Esophagus squamous epithelium (tissue), 5 donors: ENCODE results near the gene AGBL1. TPM values are rescaled to one million over a fixed set of nuclear protein-coding genes. Genes with fewer than 3 reads are reported as not detected.

Experiments used
- DNase-seq: peaks from one replicate; lab custom pipeline; 2025; lab: John Stamatoyannopoulos, UW
- H3K27ac ChIP-seq, 4 donors: fragments of 200-600 bp; sonication (generic); one replicate each; pipeline ENCODE4 v1.5.1; 2016 to 2019; ENCODE audit warnings: mild to moderate bottlenecking in 1 of 4
- H3K27me3 ChIP-seq, 4 donors: fragments of 200-600 bp; sonication (generic); 1 replicate in 3 of 4; 2 replicates in 1 of 4; pipeline versions ENCODE4 v1.5.1 to v1.6.0; 2017 to 2021; ENCODE audit warnings: antibody characterized with exemption in 1 of 4
- H3K36me3 ChIP-seq, 3 donors: fragments of 200-600 bp; sonication (generic); one replicate each; pipeline ENCODE4 v1.5.1; 2016 to 2019
- H3K4me1 ChIP-seq, 3 donors: fragments of 200-600 bp; sonication (generic); one replicate each; pipeline ENCODE4 v1.5.1; 2017 to 2019
- H3K4me3 ChIP-seq, 4 donors: fragments of 200-600 bp; sonication (generic); 1 replicate in 3 of 4; 2 replicates in 1 of 4; pipeline ENCODE4 v1.5.1; 2016 to 2019; ENCODE audit warnings: mild to moderate bottlenecking in 2 of 4, moderate library complexity in 1 of 4
- H3K9me3 ChIP-seq, 3 donors: fragments of 200-600 bp; sonication (generic); one replicate each; pipeline ENCODE4 v1.5.1; 2016 to 2019
- POLR2A ChIP-seq, 4 donors: fragments of 450-650 bp; IDR thresholded peaks; one replicate each; pipeline ENCODE4 v1.6.1; 2017; ENCODE audit warnings: antibody characterized with exemption in 4 of 4, mild to moderate bottlenecking in 4 of 4, moderate library complexity in 3 of 4
- WGBS, 2 donors: methylation state at CpG; one replicate each; pipeline ENCODE4 v1.1.5; 2018; 5-methylcytosine and 5-hydroxymethylcytosine counted together
- intact Hi-C: fragments of 100-400 bp; cut with DNase I; formaldehyde crosslinking; loops from one replicate; pipeline ENCODE4 v1.15.0; 2022
- total RNA-seq, 4 donors: library from RNA; depleted of rRNA; stranded (reverse); fragments of >200 nt; gene quantifications; one replicate each; pipeline ENCODE4 v1.1.0, GENCODE V29; 2016
- TF ChIP-seq, protein P1 (sequence below), 6 experiments: fragments of 450-650 bp in 4 of 6; fragments of 200-600 bp in 2 of 6; sonication (generic) in 2 of 6; IDR thresholded peaks; one replicate each; pipeline ENCODE4 v1.5.1; 2016 to 2019; ENCODE audit warnings: antibody characterized with exemption in 6 of 6, mild to moderate bottlenecking in 4 of 6, moderate library complexity in 4 of 6
- donor health status: DM: yes; HTN: yes; CAD: no.

The AGBL1 gene
- total RNA-seq, 4 donors from 2014 or later: 0.11 to 0.21 (median 0.19) TPM; not detected in 1

DNA sequence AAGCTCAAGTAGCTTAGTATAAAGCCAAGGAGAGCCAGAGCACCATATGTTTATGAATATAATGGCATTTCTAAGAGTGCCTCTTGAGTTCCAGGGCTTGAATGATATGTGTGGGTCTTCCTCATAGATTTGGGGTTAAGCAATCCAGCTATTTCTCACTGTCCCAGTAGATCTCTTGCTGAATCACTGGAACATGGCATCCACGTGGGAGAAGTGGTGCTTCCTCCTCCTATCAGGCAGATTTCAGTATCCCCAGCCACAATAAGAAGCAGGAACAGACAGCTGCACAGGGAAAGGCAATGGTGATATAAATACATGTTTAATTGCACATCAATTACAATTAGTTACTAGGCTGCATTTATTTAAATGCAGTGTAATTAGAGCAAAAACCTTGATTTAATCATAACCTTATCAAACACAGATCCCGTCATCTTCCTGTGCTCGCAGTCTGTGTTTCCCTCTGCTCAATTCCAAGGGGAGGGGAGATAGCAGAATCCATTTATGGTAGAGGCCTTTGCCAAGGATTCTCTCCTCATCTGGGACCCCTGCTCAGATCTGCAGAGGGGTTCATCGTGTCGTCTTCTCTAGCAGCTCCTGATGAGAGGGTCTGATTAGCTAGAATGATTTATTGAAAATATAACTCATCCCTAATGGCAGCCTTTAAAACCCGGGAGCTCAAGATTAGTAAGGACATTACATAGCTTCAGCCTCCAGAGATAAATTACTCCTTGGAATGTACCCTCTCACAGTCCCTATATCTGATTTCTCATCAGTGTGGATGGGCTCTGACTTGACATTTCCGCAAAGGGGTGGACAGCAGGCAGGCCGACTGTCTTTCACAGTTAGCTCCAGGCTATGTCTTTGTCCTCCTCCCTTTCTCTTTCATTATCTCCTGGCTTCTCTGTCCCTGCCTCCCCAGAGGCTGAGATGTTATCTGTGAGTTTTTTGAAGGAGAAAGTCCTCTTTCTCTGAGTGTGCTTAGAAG lies 775.9 kb downstream of the AGBL1 start:
- Histone ChIP-seq H3K27ac (no peak overlapping the region), H3K4me1 (no peaks in the 10 kb centered on the region), H3K36me3 (no peaks in the 10 kb centered on the region), H3K27me3 (no peaks in the 10 kb centered on the region), H3K9me3 (no peaks in the 10 kb centered on the region), H3K4me3 (no peak overlapping the region)
- no peak for DNase-seq
- intact Hi-C loops: no loop called here
- WGBS, 2 donors: 57 to 63% methylated on average over 8 of the region's 8 CpGs
- TF ChIP-seq POLR2A (IDR thresholded peaks at IDR 0.05): no peak
- TF ChIP-seq, protein P1, sequence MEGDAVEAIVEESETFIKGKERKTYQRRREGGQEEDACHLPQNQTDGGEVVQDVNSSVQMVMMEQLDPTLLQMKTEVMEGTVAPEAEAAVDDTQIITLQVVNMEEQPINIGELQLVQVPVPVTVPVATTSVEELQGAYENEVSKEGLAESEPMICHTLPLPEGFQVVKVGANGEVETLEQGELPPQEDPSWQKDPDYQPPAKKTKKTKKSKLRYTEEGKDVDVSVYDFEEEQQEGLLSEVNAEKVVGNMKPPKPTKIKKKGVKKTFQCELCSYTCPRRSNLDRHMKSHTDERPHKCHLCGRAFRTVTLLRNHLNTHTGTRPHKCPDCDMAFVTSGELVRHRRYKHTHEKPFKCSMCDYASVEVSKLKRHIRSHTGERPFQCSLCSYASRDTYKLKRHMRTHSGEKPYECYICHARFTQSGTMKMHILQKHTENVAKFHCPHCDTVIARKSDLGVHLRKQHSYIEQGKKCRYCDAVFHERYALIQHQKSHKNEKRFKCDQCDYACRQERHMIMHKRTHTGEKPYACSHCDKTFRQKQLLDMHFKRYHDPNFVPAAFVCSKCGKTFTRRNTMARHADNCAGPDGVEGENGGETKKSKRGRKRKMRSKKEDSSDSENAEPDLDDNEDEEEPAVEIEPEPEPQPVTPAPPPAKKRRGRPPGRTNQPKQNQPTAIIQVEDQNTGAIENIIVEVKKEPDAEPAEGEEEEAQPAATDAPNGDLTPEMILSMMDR (IDR thresholded peaks at IDR 0.05): no peak

DNA sequence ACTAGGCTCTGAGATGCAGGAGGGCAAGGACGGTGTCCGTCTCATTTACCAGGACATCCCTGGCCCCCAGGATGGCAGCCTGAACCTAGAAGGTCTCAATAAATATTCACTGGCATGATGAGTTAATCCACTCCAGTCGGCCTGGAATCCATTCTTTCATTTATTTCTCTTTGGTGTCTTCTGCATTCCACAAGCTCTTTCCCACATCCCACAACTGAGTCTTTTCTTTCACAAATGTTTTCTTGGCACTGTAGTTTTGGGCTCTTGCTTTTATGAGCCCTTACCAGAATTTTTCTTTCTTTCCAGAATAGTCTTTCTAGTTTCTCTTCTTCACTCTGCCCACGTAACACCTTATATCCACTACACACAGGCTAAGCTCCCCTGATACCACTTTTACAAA lies 778.0 kb downstream of the AGBL1 start:
- TF ChIP-seq, protein P1 (IDR thresholded peaks at IDR 0.05): no peak
- no peak for TF ChIP-seq POLR2A (IDR thresholded peaks at IDR 0.05)
- intact Hi-C loops: no loop called here
- no peak overlapping the region for H3K27ac ChIP-seq
- H3K36me3 ChIP-seq: no peaks in the 10 kb centered on the region
- no peaks in the 10 kb centered on the region for H3K4me1 ChIP-seq
- DNase-seq: no peak
- H3K9me3 ChIP-seq: no peaks in the 10 kb centered on the region
- H3K4me3 ChIP-seq: no peak overlapping the region
- 77 to 87% methylated on average over 4 of the region's 4 CpGs for WGBS, 2 donors
- H3K27me3 ChIP-seq: peaks cover 0 to 3% (median 0%) of the 10 kb centered on the region in 4 donors

- no peaks in the 10 kb centered on the region for H3K36me3 ChIP-seq
- no peak for TF ChIP-seq POLR2A (IDR thresholded peaks at IDR 0.05)
- TF ChIP-seq, protein P1 (IDR thresholded peaks at IDR 0.05): no peak
- peaks cover 0 to 3% (median 0%) of the 10 kb centered on the region in 4 donors for H3K27me3 ChIP-seq
- H3K4me1 ChIP-seq: no peaks in the 10 kb centered on the region
- no peaks in the 10 kb centered on the region for H3K9me3 ChIP-seq
- H3K27ac ChIP-seq: no peak overlapping the region
- DNase-seq: no peak
- 45 to 60% methylated on average over 4 of the region's 4 CpGs for WGBS, 2 donors
- intact Hi-C loops: no loop called here
- no peak overlapping the region for H3K4me3 ChIP-seq
Measured at GRCh38 chr15:86863226-86863915, 783.7 kb downstream of the AGBL1 start.

DNA sequence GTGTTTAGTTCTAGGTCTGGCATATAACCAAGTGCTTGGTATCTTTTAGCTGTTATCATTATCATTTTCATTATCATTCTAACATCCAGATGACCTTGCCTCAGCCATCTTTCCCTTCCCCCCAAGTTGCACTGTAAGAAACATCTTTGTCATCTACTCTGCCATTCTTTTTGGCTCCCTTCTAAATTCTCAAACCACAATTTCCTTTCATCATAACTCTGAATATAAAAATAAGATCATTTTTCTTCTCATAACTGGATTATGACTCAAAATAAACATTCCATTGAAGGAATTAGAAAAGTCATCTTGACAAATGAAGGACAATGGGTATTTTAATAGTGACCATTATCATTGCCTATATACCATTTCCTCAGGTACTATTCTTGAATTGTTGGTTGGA lies 786.2 kb downstream of the AGBL1 start:
- intact Hi-C loops: no loop called here
- Histone ChIP-seq H3K27me3 (peaks cover 0 to 1% (median 0%) of the 10 kb centered on the region in 4 donors), H3K4me1 (no peaks in the 10 kb centered on the region), H3K4me3 (no peak overlapping the region), H3K27ac (no peak overlapping the region), H3K36me3 (no peaks in the 10 kb centered on the region), H3K9me3 (no peaks in the 10 kb centered on the region)
- no peak for TF ChIP-seq POLR2A (IDR thresholded peaks at IDR 0.05)
- TF ChIP-seq, protein P1 (IDR thresholded peaks at IDR 0.05): no peak
- DNase-seq: no peak

- no peak for TF ChIP-seq POLR2A (IDR thresholded peaks at IDR 0.05)
- TF ChIP-seq, protein P1 (IDR thresholded peaks at IDR 0.05): no peak
- no peak for DNase-seq
- Histone ChIP-seq H3K36me3 (no peaks in the 10 kb centered on the region), H3K4me3 (no peak overlapping the region), H3K4me1 (no peaks in the 10 kb centered on the region), H3K27me3 (no peaks in the 10 kb centered on the region), H3K27ac (no peak overlapping the region), H3K9me3 (no peaks in the 10 kb centered on the region)
- 49 to 69% methylated on average over 3 of the region's 3 CpGs for WGBS, 2 donors
- intact Hi-C loops: no loop called here
Measured at GRCh38 chr15:86870846-86871245, 791.2 kb downstream of the AGBL1 start.
